GM21528 (cell line): ENCODE measurements around the gene TRNAU1AP.
A peak's percentile ranks its signal among the peaks of the same experiment; 100 is the strongest.
"Not testable (repeated sequence)": the region's sequence is repeated elsewhere in the genome, so short reads cannot be mapped to it uniquely, and the experiment has no call there.

Experiments used
- ATAC-seq: cut with Tn5 transposase; IDR thresholded peaks from one replicate; pipeline ENCODE4 v1.9.1; 2021; ENCODE audit warnings: mild to moderate bottlenecking, moderate library complexity; ENCODE audit not compliant: unreplicated experiment, low FRiP score

The TRNAU1AP gene

GRCh38 chr1:28552758-28553663, at the start of gene TRNAU1AP:
TRNAU1AP (plus strand) TSS chr1:28553085; CDS start chr1:28553111, 26 bp downstream.
- ATAC-seq = peak; percentile 77

GRCh38 chr1:28503117-28503516, 49.8 kb upstream of the TRNAU1AP start:
- ATAC-seq = no peak

GRCh38 chr1:28505406-28506187, 47.3 kb upstream of the TRNAU1AP start, which contains the start of gene RCC1:
RCC1 (plus strand) TSS chr1:28506043; CDS start chr1:28529867, 23,824 bp downstream.
- peak; percentile 64 for ATAC-seq

GRCh38 chr1:28506907-28507246, 46.0 kb upstream of the TRNAU1AP start:
- no peak for ATAC-seq

GRCh38 chr1:28507247-28507645, 45.6 kb upstream of the TRNAU1AP start:
- no peak for ATAC-seq

- no peak for ATAC-seq
Measured at GRCh38 chr1:28507646-28508434, 45.0 kb upstream of the TRNAU1AP start.

- no peak for ATAC-seq
Measured at GRCh38 chr1:28508435-28508754, 44.5 kb upstream of the TRNAU1AP start.

GRCh38 chr1:28509705-28510272, 43.1 kb upstream of the TRNAU1AP start:
- no peak for ATAC-seq

GRCh38 chr1:28510273-28510969, 42.5 kb upstream of the TRNAU1AP start:
- ATAC-seq = no peak

- ATAC-seq = no peak
Measured at GRCh38 chr1:28510970-28511440, 41.9 kb upstream of the TRNAU1AP start.

- ATAC-seq = no peak
Measured at GRCh38 chr1:28512058-28512611, 40.8 kb upstream of the TRNAU1AP start.

GRCh38 chr1:28514445-28514933, 38.4 kb upstream of the TRNAU1AP start:
- ATAC-seq = not testable (repeated sequence)

GRCh38 chr1:28516518-28516956, 36.3 kb upstream of the TRNAU1AP start:
- ATAC-seq = no peak

- no peak for ATAC-seq
Measured at GRCh38 chr1:28517649-28517999, 35.3 kb upstream of the TRNAU1AP start.

GRCh38 chr1:28518000-28518744, 34.7 kb upstream of the TRNAU1AP start:
- ATAC-seq = peak; percentile 67

GRCh38 chr1:28518745-28519341, 34.0 kb upstream of the TRNAU1AP start:
- ATAC-seq = peak; percentile 35

- ATAC-seq = no peak
Measured at GRCh38 chr1:28519946-28520725, 32.7 kb upstream of the TRNAU1AP start.
